Measurements from ENCODE around the gene DNM1. TPM values are rescaled to one million over a fixed set of nuclear protein-coding genes. Genes with fewer than 3 reads are reported as not detected.
"Not testable (repeated sequence)": the region's sequence is repeated elsewhere in the genome, so short reads cannot be mapped to it uniquely, and the experiment has no call there.

DNM1 gene
- total RNA-seq, 1 experiment from 2014 or later: 18.3 TPM

GRCh38 chr9:128175726-128176125, 27.5 kb upstream of the DNM1 start:
- DNase-seq (ENCODE audit: low read depth): peak; percentile 20

- DNase-seq (ENCODE audit: low read depth): no peak
These were observed 24.3 kb upstream of the DNM1 start for GRCh38 chr9:128178806-128179431.

GRCh38 chr9:128180001-128180400, 23.2 kb upstream of the DNM1 start:
- no peak for DNase-seq (ENCODE audit: low read depth)

- DNase-seq (ENCODE audit: low read depth): no peak
These were observed 22.7 kb upstream of the DNM1 start for GRCh38 chr9:128180447-128180846.

GRCh38 chr9:128181480-128181879, 21.7 kb upstream of the DNM1 start:
- not testable (repeated sequence) for DNase-seq (ENCODE audit: low read depth)

GRCh38 chr9:128182893-128183588, 20.1 kb upstream of the DNM1 start:
- no peak for DNase-seq (ENCODE audit: low read depth)

- DNase-seq (ENCODE audit: low read depth): no peak
These were observed 16.9 kb upstream of the DNM1 start for GRCh38 chr9:128185979-128186965.

GRCh38 chr9:128187361-128187760, 15.8 kb upstream of the DNM1 start:
- DNase-seq (ENCODE audit: low read depth): no peak

- DNase-seq (ENCODE audit: low read depth): peak; percentile 31
These were observed 15.0 kb upstream of the DNM1 start for GRCh38 chr9:128188209-128188608.

GRCh38 chr9:128190013-128190412, 13.2 kb upstream of the DNM1 start:
- no peak for DNase-seq (ENCODE audit: low read depth)

- DNase-seq (ENCODE audit: low read depth): no peak
These were observed 12.4 kb upstream of the DNM1 start for GRCh38 chr9:128190516-128191405.

- peak; percentile 74 for DNase-seq (ENCODE audit: low read depth)
These were observed 11.7 kb upstream of the DNM1 start, which contains the start of gene CIZ1 for GRCh38 chr9:128191406-128192046. CIZ1 (minus strand) TSS chr9:128191572; CDS start chr9:128190857, 715 bp downstream.

GRCh38 chr9:128192601-128193371, 10.4 kb upstream of the DNM1 start:
- no peak for DNase-seq (ENCODE audit: low read depth)

- DNase-seq (ENCODE audit: low read depth): no peak
These were observed 9.6 kb upstream of the DNM1 start for GRCh38 chr9:128193469-128194096.

- no peak for DNase-seq (ENCODE audit: low read depth)
These were observed 1.5 kb upstream of the DNM1 start for GRCh38 chr9:128201441-128202369.

GRCh38 chr9:128202648-128203023, 543 bp upstream of the DNM1 start:
- DNase-seq (ENCODE audit: low read depth): no peak

- DNase-seq (ENCODE audit: low read depth): peak; percentile 73
These were observed 750 bp downstream of the DNM1 start for GRCh38 chr9:128203707-128204551.

Data from M059J (cell line).